LNCaP clone FGC (cell line): ENCODE measurements around the gene POLG2.

Experiments used
- DNase-seq: peaks from one replicate; pipeline ENCODE4 v3.0.0-alpha.2; 2011; ENCODE audit warnings: low read depth
- H3K4me3 ChIP-seq: 2 replicates; pipeline ENCODE4 v1.5.1; 2011; ENCODE audit warnings: mild to moderate bottlenecking, low read depth, low read length, control low read depth
- CTCF ChIP-seq: IDR thresholded peaks from 2 replicates; pipeline ENCODE4 v1.5.1; 2012; ENCODE audit warnings: mild to moderate bottlenecking; ENCODE audit not compliant: control insufficient read depth, insufficient read depth; ENCODE audit errors: extremely low read depth

The POLG2 gene

GRCh38 chr17:64534187-64534586 is 37.3 kb upstream of the POLG2 start:
- 0 out of 2 replicates have a peak, but pooled peaks have one; percentile 10 for TF ChIP-seq CTCF

GRCh38 chr17:64533784-64534183 is 36.9 kb upstream of the POLG2 start:
- H3K4me3 ChIP-seq, result no peak overlapping the region
- TF ChIP-seq CTCF, result no peak
- DNase-seq, result no peak

More at GRCh38 chr17:64534187-64534586, 37.3 kb upstream of the POLG2 start:
- H3K4me3 ChIP-seq, result no peak overlapping the region
- DNase-seq, result no peak

DNA sequence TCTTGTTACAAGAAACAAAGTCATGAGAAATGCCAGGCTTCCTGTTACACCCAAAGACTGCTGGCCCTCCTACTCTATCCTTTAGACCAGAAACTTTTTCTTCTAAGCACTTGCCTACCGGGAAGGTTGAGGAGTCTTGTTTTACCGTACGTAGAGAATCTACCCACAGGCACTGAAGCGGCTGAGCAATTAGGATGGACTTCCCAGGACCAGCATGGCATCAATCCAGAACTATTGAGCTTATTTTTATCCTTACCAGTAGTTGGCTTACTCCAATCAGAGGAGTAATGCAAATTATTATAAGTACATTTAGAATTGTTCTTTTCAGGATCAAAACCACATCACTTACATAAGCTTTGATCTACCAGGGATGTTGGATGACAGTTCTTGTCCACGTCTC is 35.6 kb upstream of the POLG2 start:
- no peak for TF ChIP-seq CTCF
- DNase-seq, result no peak
- H3K4me3 ChIP-seq, result no peak overlapping the region

- no peak for DNase-seq
- no peak for TF ChIP-seq CTCF
These were observed 35.1 kb upstream of the POLG2 start for GRCh38 chr17:64531955-64532371.

DNA sequence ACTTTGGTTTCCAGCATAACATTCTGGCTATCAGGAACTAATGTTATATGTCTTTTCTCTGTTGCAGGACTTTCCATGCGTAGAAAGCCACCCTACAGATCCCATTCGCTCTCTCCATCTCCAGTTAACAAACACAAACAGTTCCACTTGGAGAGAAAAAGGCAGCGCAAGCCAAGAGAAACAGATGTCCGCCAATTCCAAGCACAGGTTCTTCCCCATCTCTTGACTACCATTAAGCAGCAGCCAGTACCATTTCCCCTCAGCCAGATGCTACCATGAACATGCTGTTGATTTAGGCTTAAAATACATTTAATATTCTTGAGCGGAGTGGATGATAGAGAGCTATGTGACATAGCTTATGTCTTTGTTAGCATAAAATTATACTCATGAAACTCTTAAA is 32.4 kb upstream of the POLG2 start:
- no peak overlapping the region for H3K4me3 ChIP-seq
- no peak for DNase-seq
- TF ChIP-seq CTCF, result no peak

More at GRCh38 chr17:64531955-64532371, 35.1 kb upstream of the POLG2 start:
- no peak overlapping the region for H3K4me3 ChIP-seq

DNA sequence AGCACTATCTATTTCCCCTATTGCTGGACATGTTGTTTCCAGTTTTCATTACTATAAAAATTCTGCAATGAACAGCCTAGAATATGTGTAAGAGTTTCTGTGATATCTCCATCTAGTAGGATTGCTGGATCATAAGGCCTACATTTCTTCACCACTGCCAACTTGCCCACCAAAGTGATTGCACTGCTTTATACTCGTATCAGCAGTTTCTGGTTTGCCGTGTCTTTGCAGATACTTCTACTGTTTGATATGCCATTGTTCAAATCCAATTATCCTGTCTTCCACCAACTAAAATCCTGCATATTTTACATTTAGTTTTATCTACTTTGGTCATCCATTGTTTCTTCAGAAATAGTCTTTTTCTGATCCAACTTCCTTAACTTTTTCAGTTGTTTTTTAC is 31.1 kb upstream of the POLG2 start:
- no peak for DNase-seq
- TF ChIP-seq CTCF, result no peak
- no peak overlapping the region for H3K4me3 ChIP-seq

DNA sequence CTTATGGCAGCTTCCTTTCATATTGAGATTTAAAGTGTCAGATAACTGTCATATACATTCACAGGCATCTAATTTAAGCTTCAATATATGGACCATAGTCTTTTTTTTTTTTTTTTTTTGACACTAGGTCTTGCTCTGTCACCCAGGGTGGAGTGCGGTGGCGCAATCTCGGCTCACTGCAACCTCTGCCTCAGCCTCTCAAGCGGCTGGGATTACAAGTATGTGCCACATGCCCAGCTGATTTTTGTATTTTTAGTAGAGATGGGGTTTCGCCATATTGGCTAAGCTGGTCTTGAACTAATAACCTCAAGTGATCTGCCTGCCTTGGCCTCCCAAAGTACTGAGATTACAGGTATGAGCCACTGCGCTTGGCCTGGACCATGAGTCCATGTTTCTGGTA is 23.5 kb upstream of the POLG2 start:
- DNase-seq, result no peak
- no peak overlapping the region for H3K4me3 ChIP-seq
- TF ChIP-seq CTCF, result no peak
